HepG2 (cell line): ENCODE results near the gene LIME1. TPM values are rescaled to one million over a fixed set of nuclear protein-coding genes. Genes with fewer than 3 reads are reported as not detected.

ENCODE experiments used
- ATF3 ChIP-seq: sonication (generic); formaldehyde crosslinking; IDR thresholded peaks from 2 replicates; pipeline ENCODE4 v1.4.0; 2020; ENCODE audit warnings: missing genetic modification reagents
- BRF2 ChIP-seq: sonication (generic); formaldehyde crosslinking; IDR thresholded peaks from 2 replicates; pipeline ENCODE4 v1.8.1; 2022; ENCODE audit warnings: mild to moderate bottlenecking, missing genetic modification reagents
- EHMT2 ChIP-seq: fragments of 200-600 bp; sonication (generic); IDR thresholded peaks from 2 replicates; pipeline ENCODE4 v1.7.0; 2017; ENCODE audit warnings: antibody characterized with exemption, low read depth, low read length, borderline replicate concordance
- ELF4 ChIP-seq: sonication (generic); formaldehyde crosslinking; IDR thresholded peaks from 2 replicates; pipeline ENCODE4 v1.5.0; 2020; ENCODE audit warnings: missing genetic modification reagents, mild to moderate bottlenecking, moderate library complexity, borderline replicate concordance
- EZH2 ChIP-seq: conservative IDR thresholded peaks from 2 replicates; pipeline ENCODE4 v1.6.1; 2012; ENCODE audit warnings: mild to moderate bottlenecking, low read depth, low read length, moderate library complexity
- FIP1L1 ChIP-seq: fragments of 200-400 bp; formaldehyde crosslinking; IDR thresholded peaks from 2 replicates; pipeline ENCODE4 v1.6.1; 2018; ENCODE audit warnings: low read depth, mild to moderate bottlenecking, low read length, moderate library complexity, borderline replicate concordance; ENCODE audit not compliant: insufficient read depth
- GTF3A ChIP-seq: sonication (generic); formaldehyde crosslinking; conservative IDR thresholded peaks from 2 replicates; pipeline ENCODE4 v1.4.0; 2020; ENCODE audit warnings: mild to moderate bottlenecking, missing genetic modification reagents
- HNF4A ChIP-seq: sonication (generic); formaldehyde crosslinking; IDR thresholded peaks from 2 replicates; pipeline ENCODE4 v1.4.0; 2020; ENCODE audit warnings: missing genetic modification reagents
- MXD1 ChIP-seq: sonication (generic); formaldehyde crosslinking; IDR thresholded peaks from 2 replicates; pipeline ENCODE4 v1.4.0; 2020; ENCODE audit warnings: mild to moderate bottlenecking, missing genetic modification reagents
- PHF20 ChIP-seq: sonication (generic); formaldehyde crosslinking; IDR thresholded peaks from 2 replicates; pipeline ENCODE4 v1.5.0; 2020; ENCODE audit warnings: mild to moderate bottlenecking, missing genetic modification reagents
- PRDM4 ChIP-seq: sonication (generic); formaldehyde crosslinking; IDR thresholded peaks from 2 replicates; pipeline ENCODE4 v1.9.0; 2021; ENCODE audit warnings: missing genetic modification reagents, borderline replicate concordance
- SIX4 ChIP-seq: sonication (generic); formaldehyde crosslinking; IDR thresholded peaks from 2 replicates; pipeline ENCODE4 v1.4.0; 2020; ENCODE audit warnings: missing genetic modification reagents
- SYNCRIP ChIP-seq: fragments of 200-400 bp; formaldehyde crosslinking; IDR thresholded peaks from 2 replicates; pipeline ENCODE4 v1.6.1; 2018; ENCODE audit warnings: mild to moderate bottlenecking, low read depth, low read length; ENCODE audit not compliant: insufficient read depth
- ZNF296 ChIP-seq: sonication (generic); formaldehyde crosslinking; conservative IDR thresholded peaks from 2 replicates; pipeline ENCODE4 v1.5.0; 2020; ENCODE audit warnings: mild to moderate bottlenecking, missing genetic modification reagents
- ZNF501 ChIP-seq: sonication (generic); formaldehyde crosslinking; IDR thresholded peaks from 2 replicates; pipeline ENCODE4 v1.5.1; 2020; ENCODE audit warnings: mild to moderate bottlenecking, moderate library complexity, missing genetic modification reagents
- ZNF512B ChIP-seq: sonication (generic); formaldehyde crosslinking; IDR thresholded peaks from 2 replicates; pipeline ENCODE4 v1.5.1; 2020; ENCODE audit warnings: missing genetic modification reagents, mild to moderate bottlenecking, borderline replicate concordance
- ZNF567 ChIP-seq: sonication (generic); formaldehyde crosslinking; IDR thresholded peaks from 2 replicates; pipeline ENCODE4 v1.8.1; 2023; ENCODE audit warnings: mild to moderate bottlenecking, missing genetic modification reagents, borderline replicate concordance
- ZNF704 ChIP-seq: sonication (generic); formaldehyde crosslinking; IDR thresholded peaks from 2 replicates; pipeline ENCODE4 v1.8.1; 2023; ENCODE audit warnings: mild to moderate bottlenecking, inconsistent platforms, moderate library complexity, missing genetic modification reagents, borderline replicate concordance
- ZNF740 ChIP-seq: sonication (generic); formaldehyde crosslinking; IDR thresholded peaks from 2 replicates; pipeline ENCODE4 v1.4.0; 2020; ENCODE audit warnings: missing genetic modification reagents
- polyA plus RNA-seq, 8 experiments: library from polyadenylated mRNA; depleted of rRNA in 3 of 8; stranded (reverse) in 7 of 8; unstranded in 1 of 8; fragments of >200 nt; fragmentation: Illumina TruSeq in 4 of 8; extraction: Trizol in 4 of 8; gene quantifications; 2 replicates each; pipeline versions ENCODE4 v1.2.1 to v1.2.3, GENCODE V29; 2011 to 2016; ENCODE audit warnings: low read depth in 4 of 8, missing spikeins in 1 of 8, mixed read lengths in 1 of 8; ENCODE audit not compliant: insufficient read depth in 1 of 8
- total RNA-seq, 5 experiments: library from RNA; depleted of rRNA; stranded (reverse); fragments of >200 nt; fragmentation: Illumina TruSeq; extraction: Trizol; gene quantifications; 2 replicates each; pipeline ENCODE4 v1.2.3, GENCODE V29; 2016; ENCODE audit warnings: low read depth in 1 of 5

Gene LIME1
- total and polyA plus RNA-seq, 2 of the 13 experiments (the other 11 are each of a cell fraction or from before 2014, with no cell fraction given) = 13.0 to 61.5 TPM

GRCh38 chr20:63695424-63696305 lies 40.8 kb upstream of the LIME1 start (continued):
- no peak for TF ChIP-seq PRDM4 (CRISPR knock-in tag)
- TF ChIP-seq ZNF512B (CRISPR knock-in tag) = no peak
- no peak for TF ChIP-seq GTF3A (CRISPR knock-in tag)
- TF ChIP-seq EHMT2 = no peak
- peak; percentile 39; the same call in 1 of the 2 replicates for TF ChIP-seq ZNF501 (CRISPR knock-in tag)
- TF ChIP-seq EZH2 = no peak
- no peak for TF ChIP-seq ZNF296 (CRISPR knock-in tag)
- TF ChIP-seq FIP1L1 = peak; percentile 24; the same call in 1 of the 2 replicates
- no peak for TF ChIP-seq ZNF704 (CRISPR knock-in tag)
- TF ChIP-seq SIX4 = no peak
- TF ChIP-seq BRF2 (CRISPR knock-in tag) = no peak
- TF ChIP-seq ZNF740 (CRISPR knock-in tag) = no peak
- TF ChIP-seq MXD1 (CRISPR knock-in tag) = no peak
- TF ChIP-seq ATF3 (CRISPR knock-in tag) = no peak
- no peak for TF ChIP-seq SYNCRIP
- TF ChIP-seq ELF4 (CRISPR knock-in tag) = no peak
- TF ChIP-seq ZNF567 (CRISPR knock-in tag) = 0 out of 2 replicates have a peak, but pooled peaks have one; percentile 49
- TF ChIP-seq PHF20 (CRISPR knock-in tag) = no peak
- TF ChIP-seq HNF4A (CRISPR knock-in tag) = no peak
